Activated naive CD4-positive, alpha-beta T cell treated with Interleukin-2 at 50 U/mL for 16 hours (primary cell): Measurements from ENCODE around the gene FBXO21.
"Not testable (repeated sequence)": the region's sequence is repeated elsewhere in the genome, so short reads cannot be mapped to it uniquely, and the experiment has no call there.

ENCODE experiments used
- DNase-seq: peaks from one replicate; pipeline ENCODE4 v3.0.0-alpha.2; 2020

The FBXO21 gene

GRCh38 chr12:117134059-117134458 is 56.2 kb downstream of the FBXO21 start:
- peak; percentile 56 for DNase-seq

GRCh38 chr12:117130801-117131200 is 59.5 kb downstream of the FBXO21 start:
- DNase-seq, result no peak

GRCh38 chr12:117129391-117129790 is 60.9 kb downstream of the FBXO21 start:
- no peak for DNase-seq

- no peak for DNase-seq
Observed at GRCh38 chr12:117127933-117128823, 62.1 kb downstream of the FBXO21 start.

GRCh38 chr12:117126335-117126734 is 63.9 kb downstream of the FBXO21 start:
- no peak for DNase-seq

- no peak for DNase-seq
Observed at GRCh38 chr12:117125767-117126166, 64.5 kb downstream of the FBXO21 start.

GRCh38 chr12:117125272-117125613 is 65.0 kb downstream of the FBXO21 start:
- no peak for DNase-seq

- no peak for DNase-seq
Observed at GRCh38 chr12:117124421-117125271, 65.6 kb downstream of the FBXO21 start.

GRCh38 chr12:117121441-117121840 is 68.8 kb downstream of the FBXO21 start:
- DNase-seq, result no peak

GRCh38 chr12:117120787-117121186 is 69.5 kb downstream of the FBXO21 start:
- no peak for DNase-seq

- DNase-seq, result peak; percentile 18
Observed at GRCh38 chr12:117119592-117120198, 70.6 kb downstream of the FBXO21 start.

- DNase-seq, result no peak
Observed at GRCh38 chr12:117118838-117119591, 71.3 kb downstream of the FBXO21 start.

- no peak for DNase-seq
Observed at GRCh38 chr12:117114784-117115183, 75.5 kb downstream of the FBXO21 start.

GRCh38 chr12:117113231-117113630 is 77.0 kb downstream of the FBXO21 start:
- DNase-seq, result no peak

- no peak for DNase-seq
Observed at GRCh38 chr12:117111821-117112595, 78.3 kb downstream of the FBXO21 start.

GRCh38 chr12:117111386-117111785 is 78.9 kb downstream of the FBXO21 start:
- no peak for DNase-seq

- DNase-seq, result no peak
Observed at GRCh38 chr12:117109943-117110635, 80.2 kb downstream of the FBXO21 start.

- peak; percentile 48 for DNase-seq
Observed at GRCh38 chr12:117105902-117106301, 84.4 kb downstream of the FBXO21 start.

GRCh38 chr12:117104003-117104402 is 86.3 kb downstream of the FBXO21 start:
- not testable (repeated sequence) for DNase-seq

GRCh38 chr12:117102800-117103181 is 87.5 kb downstream of the FBXO21 start:
- DNase-seq, result no peak
